HG02623 (cell line): ENCODE results near the gene CYP24A1.

Source experiments
- ATAC-seq: cut with Tn5 transposase; IDR thresholded peaks from one replicate; pipeline ENCODE4 v1.9.1; 2021; ENCODE audit warnings: moderate library complexity; ENCODE audit not compliant: unreplicated experiment

Gene CYP24A1

DNA sequence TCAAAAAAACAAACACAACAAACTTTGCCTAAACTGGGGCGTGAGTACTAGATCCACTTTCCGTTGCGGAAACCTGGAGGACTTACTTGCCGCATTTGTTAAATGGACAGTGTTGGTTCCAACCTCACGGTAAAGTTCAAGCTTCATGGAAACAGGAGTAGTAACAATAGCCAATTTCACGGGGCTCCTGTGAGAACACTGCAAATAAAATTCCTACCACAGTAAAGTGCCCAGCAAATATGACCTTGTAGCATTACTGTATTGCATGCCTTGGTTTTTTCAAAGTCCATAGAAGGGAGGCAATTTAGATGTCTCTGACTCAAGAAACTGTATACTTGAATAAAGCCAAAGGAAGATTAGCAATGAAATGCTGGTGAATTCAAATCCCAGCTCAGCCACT lies 3.6 kb upstream of the CYP24A1 start:
- no peak for ATAC-seq

DNA sequence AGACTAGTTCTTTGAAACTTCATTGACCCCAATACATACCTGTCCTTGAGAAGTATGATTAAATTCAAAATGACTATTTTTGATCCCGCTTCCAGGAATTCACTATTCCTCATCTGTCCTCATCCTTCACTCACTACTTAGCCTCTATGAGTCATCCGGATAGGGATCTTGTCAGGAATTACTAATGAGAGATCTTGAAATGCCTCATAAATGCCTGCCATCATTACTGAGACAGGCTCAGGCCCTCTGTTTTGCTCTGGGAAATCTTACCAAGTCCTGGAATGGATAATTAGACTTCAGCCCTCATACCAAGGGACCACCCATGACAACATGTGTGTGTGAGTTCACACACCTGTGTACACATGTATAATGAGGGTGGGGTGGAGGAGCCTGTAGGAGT lies 2.8 kb upstream of the CYP24A1 start:
- ATAC-seq: no peak

DNA sequence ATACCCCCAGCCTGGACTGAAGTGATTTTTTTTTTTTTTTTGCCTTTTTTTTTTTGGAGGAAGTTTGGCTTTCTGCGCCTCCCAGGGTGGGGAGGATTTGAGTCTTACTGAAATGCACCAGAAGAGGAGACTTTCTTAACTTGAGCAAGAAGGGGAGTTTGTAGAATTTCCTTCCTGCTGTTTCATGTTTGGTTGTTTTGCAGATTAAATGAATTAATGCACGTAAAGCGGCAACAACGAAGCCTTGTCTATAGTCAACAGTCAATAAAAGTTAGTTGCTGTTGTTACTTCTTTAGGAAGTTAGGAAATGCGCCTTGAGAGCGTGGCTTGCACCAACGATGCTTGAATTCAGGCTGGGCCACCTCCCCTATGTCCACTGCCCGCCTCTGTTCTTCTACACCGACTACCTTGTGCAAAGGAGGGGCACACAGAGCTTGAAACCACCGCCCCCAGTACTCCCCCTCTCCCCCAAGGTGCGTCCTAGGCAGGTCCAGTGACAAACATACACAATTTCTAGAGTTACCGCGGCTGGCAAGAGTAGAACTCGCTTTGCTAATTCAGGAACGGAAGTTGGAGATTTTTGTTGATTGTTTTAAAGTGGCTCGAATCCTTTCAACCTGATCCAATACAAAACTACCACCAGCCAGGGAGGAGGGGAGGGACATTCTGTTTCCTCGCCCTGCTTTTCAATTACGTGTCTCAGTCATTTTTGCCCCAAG lies 830 bp upstream of the CYP24A1 start:
- ATAC-seq: no peak

DNA sequence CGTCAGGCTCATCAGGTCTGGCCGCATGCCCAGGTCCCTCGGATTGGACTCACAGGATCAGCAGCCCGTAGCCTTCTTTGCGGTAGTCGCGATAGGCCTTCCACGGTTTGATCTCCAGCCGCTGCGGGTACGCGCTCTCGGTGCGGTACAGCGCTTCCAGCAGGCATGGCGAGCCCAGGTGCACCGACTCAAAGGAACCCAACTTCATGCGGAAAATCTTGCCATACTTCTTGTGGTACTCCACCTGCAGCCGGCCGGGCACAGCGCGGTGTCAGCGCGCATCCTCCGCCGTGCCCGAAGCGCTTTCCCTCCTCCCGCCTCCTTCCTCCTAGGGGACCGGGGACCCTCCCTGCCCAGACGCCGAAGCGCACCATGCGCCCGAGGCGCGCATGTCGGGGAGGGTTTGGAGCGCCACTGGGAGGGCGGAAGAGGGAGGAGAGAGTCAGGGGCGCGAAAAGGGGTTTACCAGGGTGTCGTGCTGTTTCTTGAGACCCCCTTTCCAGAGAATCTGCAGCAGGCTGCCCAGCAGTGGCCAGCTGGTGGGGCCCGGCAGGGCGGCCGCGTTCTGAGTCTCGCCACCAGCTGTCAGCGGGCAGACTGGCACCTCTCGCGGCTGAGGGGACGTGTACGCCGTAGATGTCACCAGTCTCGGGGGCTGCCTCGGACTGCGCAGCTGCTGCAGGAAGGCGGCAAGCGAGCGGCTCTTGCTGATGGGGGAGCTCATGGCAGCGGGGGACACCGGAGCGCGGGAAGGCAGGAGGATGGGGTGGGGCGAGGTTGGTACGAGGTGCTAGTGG lies 732 bp downstream of the CYP24A1 start:
- ATAC-seq: no peak

DNA sequence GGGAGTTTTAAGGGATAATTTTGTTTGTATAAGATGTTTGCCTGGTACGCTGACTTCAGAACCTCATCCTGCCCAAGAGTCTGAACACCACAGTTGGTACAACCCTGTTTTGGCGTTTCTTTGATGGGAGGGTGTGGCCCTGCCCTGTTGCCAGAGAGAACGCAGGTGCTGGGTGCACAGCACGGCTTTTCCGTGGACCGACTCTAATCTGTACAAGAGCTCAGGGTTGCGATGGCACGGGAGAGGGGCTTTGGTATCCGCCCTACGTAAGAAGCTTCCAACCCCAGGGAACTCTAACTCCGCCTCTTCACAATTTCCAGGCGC lies 1.3 kb downstream of the CYP24A1 start:
- ATAC-seq: no peak

DNA sequence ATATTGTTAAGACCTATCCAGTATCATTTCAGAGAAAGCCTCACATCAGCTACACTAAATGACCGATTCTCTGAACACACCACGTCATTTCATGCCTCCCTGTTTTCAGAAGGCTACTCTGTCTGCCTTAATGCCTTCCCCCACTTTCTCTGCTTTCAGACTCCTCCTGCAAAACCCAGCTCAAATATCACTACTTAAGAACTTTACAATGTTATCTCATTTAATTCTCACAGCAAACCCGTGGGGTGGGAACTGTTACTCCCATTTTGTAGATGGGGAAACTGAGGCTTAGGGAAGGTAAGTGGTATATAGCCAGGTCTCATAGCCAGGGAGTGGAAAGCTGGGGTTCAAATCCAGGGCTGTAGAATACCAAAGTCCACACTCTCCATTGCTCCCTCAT lies 2.8 kb downstream of the CYP24A1 start:
- no peak for ATAC-seq

DNA sequence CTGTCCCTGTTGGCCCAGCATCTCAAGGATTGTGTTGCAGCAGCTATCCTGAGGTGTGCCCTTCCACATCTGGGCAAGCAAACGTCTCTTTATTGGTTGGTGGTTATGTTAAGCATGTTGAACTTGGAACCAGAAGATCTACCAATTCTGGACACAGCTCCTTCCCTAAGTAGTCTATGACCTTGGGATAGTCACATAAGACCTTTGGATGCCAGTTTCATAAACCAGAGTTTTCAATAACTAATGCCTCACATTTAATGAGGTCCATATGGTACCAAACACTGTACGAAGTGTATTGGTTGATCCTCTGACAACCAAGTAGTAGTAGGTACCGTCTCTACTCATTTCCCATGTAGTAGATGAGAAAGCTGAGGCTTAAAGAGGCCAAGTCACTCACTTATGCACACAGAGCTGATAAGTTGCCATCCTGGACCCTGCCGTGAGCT lies 3.7 kb downstream of the CYP24A1 start:
- no peak for ATAC-seq

DNA sequence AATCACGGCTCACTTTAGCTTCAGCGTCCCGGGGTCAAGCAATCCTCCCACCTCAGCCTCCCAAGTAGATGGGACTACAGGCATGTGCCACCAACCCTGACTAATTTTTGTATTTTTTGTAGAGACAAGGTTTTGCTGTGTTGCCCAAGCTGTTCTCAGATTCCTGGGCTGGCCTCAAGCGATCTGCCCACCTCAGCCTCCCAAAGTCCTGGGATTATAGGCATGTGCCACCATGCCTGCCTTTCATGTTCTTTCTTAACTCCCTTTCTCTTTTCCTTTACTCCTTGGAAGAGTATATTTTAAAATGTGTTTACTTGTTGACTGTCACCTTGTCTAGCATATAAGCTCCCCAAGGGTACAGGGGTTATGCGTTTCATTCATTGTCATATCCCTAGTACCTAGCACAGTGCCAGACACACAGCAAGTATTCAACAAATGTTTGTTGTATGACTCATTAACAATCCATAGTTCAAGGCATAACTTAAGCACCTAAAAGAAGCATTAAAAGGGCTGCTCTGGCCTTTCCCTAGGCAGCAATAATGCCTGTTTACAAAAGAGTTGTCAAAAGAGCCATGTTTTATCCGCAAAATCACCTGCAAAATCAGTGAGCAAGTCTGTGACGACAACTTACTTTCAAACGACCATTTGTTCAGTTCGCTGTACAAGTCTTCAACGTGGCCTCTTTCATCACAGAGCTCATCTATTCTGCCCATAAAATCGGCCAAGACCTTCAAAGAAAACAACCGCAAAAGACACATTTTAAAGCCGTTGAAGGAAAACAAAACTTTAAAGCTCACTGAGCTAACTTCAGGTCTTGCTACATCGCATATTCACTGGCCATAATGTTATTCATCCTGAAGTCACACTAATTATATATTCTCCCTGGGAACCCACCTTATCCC lies 4.6 kb downstream of the CYP24A1 start:
- ATAC-seq: no peak

DNA sequence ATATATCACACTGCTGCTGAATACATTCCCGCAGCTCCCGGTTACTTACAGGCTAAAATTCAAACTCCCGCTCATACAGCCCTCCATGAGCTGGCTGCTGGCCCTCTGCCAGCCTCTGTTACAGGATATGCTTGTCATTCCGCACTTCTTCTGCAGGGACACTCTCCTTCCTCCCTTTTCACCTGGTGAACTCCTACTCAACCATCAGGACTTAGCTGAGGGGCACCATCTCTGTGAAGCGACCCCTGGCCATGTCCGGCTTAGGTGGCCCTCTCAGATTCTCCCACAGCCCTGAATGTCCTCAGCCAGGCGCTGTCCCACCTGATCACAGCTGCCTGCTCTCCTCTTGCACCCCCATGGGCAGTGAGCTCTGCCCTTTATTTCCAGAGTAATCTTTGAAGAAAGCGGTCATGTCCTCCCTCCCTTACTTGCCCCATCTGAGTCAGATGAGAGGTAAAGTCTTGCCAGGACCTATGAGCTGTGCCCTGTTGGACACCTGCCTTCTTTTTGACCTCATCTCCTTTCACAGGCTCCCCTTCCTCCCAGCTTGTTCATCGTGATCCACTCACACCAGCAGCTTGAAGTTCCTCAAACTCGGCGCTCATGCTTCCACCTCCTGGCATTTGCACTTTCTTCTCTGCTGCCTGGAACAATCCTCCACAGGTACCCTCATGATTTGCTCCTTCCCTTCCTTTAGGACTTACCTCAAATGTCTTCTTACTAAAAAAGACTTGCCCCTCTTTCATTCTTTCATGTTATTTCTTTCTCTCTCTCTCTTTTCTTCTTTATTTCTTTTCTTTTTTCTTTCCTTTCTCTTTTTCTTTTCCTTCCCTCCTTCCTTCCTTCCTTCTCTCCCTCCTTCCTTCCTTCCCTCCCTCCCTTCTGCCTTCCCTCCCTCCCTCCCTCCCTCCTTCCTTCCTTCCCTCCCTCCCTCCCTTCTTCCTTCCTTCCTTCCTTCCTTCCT lies 5.6 kb downstream of the CYP24A1 start:
- ATAC-seq: no peak

DNA sequence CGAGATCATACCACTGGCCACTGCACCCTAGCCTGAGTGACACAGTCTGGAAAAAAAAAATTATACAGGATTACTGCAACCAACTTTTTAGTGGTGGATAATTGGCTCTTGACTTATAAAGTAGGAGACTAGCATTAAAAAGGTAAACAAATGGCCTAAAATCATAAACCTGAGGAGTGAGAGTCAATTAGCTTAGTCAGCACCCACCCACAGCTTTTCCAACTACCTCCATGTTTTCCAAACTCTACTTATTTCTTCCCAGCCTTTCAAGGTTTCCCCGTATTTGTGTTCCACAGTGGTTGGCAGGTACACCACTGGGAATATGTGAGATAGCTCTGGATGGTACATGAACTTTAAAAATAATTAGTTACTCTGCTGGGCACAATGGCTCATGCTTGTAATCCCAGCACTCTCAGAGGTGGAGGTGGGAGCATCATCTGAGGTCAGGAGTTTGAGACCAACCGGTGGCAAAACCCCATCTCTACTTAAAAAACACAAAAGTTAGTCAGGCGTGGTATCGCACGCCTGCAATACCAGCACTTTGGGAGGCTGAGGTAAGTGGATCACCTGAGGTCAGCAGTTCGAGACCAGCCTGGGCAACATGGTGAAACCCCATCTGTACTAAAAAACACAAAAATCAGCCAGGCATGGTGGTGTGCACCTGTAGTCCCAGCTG lies 6.7 kb downstream of the CYP24A1 start:
- ATAC-seq: no peak

DNA sequence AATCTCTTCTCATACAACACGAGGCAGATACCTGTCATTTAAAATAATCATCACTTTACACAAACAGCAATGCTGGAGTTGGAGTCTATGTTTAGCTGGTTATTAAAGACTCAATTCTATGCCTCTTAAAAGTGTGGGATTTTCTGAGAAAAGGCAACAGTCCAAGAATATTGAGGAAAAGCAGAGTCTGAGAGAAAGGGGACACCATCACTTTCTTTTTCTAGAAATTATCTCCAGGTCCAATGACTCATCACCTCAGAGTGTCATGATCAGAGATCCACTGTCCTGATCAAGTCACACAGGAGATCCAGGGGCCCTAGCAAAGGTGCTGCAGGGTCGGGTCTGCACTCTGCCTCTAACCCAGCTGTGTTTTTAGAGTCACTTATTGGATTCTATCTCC lies 8.0 kb downstream of the CYP24A1 start:
- no peak for ATAC-seq

DNA sequence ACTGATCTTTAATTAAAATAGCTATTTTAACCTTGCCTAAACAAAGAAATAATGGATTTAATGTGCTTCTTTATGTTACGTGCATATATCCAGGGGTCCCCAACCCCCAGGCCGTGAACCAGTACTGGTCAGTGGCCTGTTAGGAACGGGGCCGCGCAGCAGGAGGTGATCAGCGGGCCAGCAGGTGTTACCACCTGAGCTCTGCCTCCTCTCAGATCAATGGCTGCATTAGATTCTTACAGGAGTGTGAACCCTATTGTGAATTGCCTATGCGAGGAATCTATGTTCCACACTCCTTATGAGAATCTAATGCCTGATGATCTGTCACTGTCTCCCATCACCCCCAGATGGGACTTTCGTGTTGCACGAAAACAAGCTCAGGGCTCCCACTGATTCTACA lies 8.8 kb downstream of the CYP24A1 start:
- ATAC-seq: no peak

DNA sequence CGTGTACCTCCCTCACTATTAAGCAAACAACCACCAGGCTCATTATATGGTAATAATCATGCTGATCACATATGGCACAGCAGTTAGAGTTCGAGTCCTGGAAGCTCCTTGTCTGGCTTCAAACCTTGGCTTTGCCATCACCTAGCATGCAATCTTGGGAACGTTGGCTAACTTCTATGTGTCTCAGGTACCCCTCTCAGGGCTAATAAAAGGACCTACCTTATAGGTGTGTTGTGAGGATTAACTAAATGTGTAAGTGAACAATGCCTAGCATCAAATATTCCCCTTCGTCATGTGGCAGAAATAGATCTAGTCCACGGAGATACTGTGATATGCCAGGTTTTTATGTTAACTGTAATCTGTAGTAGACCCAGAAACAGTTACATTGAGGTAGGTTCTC lies 10.4 kb downstream of the CYP24A1 start:
- no peak for ATAC-seq

DNA sequence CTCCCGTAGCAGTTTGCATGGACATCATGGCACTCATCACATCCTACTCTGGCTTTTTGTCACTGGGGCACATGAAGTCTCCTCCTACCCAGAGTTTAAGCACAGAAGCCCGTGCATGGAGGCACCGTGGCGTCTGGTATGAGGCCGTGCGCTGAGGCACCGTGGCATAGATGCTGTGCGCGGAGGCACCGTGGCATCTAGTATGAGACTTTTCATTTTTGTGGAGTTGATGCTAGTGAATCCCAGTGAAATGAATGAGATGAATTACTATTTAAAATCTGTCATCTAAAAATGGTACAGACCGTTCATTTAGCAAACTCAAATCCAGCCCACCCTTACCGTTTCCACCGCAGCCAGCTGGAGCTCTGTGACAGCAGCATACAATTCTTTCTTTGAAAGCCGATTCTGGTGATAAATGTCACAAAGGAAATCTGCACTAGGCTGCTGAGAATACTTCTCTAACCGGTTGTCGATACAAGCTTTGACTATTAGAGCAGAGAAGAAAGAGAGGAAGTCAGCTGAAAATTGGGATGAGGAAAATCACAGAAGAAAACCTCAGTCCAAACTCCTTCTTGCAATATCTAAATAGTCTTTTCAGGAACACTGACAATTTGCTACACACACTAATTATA lies 11.3 kb downstream of the CYP24A1 start:
- ATAC-seq: no peak

DNA sequence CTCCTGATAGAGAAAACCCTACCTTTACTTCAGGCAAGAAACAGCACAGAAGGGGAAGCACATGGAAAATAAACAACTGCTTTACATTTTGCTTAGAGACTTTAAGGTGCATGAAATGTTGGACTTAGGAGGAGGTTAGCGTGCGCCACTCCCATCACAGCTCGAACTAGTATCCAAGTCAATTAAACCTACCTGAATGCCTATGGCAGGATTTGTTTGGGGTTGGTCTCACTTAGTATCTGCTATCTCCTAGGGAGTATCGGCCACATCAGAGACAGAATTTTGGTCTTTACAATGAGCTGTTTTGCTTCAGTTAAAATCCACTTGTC lies 12.0 kb downstream of the CYP24A1 start:
- no peak for ATAC-seq

DNA sequence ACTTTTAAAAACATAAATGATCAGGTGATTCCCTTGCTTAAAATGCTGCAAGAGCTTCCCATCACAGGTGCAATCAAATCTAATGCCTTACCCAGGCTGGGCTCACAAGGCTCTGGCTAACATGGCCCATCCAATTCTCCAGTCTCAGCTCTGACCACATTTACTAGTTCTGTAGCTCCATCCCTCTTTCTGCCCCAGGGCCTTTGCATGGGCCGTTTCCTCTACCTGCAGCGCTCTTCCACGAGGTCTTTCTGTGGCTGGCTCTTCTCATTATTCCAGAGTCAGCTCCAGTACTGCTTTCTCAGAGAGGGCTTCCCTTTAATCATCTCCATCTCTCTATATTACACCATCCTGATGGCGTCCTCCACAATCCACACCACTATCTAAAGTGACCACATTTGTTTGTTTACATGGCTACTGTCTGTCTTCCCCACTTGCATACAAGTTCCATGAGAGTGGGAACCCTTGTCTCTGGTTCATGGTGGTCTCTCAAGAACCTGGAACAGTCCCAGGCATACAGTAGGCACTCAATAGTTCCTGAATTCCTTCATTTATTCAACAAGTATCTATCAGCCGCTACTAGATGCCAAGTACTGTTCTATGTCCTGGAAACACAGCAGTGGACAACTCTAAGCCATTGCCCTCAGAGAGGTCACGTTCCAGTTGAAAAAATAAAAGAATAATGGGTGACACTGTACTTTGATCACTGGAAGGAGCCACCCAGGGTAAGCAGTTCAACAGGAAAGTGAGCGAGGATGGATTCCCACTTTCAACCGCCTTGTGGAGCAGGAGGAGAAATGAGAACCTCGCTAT lies 12.6 kb downstream of the CYP24A1 start:
- no peak for ATAC-seq

DNA sequence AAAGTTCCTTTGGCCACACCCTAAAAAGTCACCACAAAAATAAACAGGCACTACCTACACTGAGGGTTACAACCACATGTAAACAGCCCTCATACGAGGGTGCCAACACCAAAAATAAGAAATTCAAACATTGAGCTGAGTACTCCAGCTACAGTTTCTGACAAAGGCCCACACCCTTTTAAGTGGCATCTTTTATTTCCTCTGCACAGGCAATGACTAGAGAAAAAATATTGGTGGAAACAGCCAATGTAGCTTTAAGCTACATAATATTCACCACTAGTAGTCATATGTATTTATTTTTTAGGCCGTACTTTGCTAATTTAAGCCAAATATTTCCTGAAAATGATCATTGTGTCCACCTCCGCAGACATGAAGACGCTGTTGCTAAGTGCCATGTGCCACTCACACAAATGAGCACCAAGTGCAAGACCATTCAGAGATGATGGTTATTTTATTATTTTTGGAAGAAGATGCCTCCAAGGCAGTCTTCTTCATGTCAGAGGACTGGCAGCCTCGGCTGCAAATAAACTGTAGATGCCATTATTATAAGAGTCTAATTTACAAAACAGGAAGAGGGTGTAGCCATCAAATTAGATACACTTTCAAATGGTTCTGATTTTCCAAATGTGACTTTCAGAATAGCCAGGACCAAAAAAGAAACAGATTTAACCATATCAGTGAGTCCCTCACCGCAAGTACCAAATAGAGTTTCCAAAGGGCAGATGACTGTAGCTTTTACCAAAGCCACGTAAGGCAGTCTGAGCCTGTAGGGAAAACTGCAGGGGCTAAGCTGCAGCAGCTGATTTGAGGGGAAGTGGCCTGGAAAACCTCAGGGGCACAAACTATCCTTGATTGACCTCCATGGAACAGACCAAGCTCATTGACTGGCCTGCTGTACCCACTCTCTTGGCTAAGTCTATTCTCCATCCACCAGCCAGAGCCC lies 13.4 kb downstream of the CYP24A1 start:
- no peak for ATAC-seq
